OCI-LY7 (cell line): Measurements from ENCODE around the gene RBM23.

Experiments
- CTCF ChIP-seq: fragments of 200-600 bp; sonication (generic); conservative IDR thresholded peaks from 2 replicates; pipeline ENCODE4 v1.5.1; 2014; ENCODE audit warnings: mild to moderate bottlenecking, antibody characterized with exemption, low read length, moderate library complexity, mixed read lengths
- EZH2phosphoT487 ChIP-seq: fragments of 200-600 bp; sonication (generic); IDR thresholded peaks from 2 replicates; pipeline ENCODE4 v1.6.1; 2018; ENCODE audit warnings: low read depth, borderline replicate concordance, mild to moderate bottlenecking, mixed run types, antibody characterized with exemption, low read length, moderate library complexity, mixed read lengths

DNA sequence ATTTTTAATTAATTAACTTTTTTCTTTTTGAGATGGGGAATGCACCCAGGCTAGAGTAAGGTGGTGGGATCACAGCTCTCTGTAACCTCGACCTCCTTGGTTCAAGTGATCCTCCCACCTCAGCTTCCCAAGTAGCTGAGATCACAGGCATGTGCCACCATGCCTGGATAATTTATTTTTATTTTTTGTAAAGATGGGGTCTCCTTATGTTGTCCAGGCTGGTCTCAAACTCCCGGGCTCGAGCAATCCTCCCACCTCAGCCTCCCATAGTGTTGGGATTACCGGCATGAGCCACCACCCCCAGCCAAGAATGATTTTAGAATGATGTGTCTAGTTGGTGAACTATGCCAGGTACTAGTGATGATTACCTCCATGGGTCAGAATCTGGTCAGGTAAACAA lies 54.0 kb downstream of the RBM23 start:
- TF ChIP-seq CTCF (no peak), EZH2phosphoT487 (no peak)
